H1 (cell line): ENCODE results near the gene CMTM1.

ENCODE experiments used
- POLR2AphosphoS5 ChIP-seq: IDR thresholded peaks from 2 replicates; pipeline ENCODE4 v1.6.1; 2011; ENCODE audit warnings: low read depth, low read length
- ZNF274 ChIP-seq: IDR thresholded peaks from 2 replicates; pipeline ENCODE4 v1.7.0; 2012; ENCODE audit warnings: low read length, borderline replicate concordance; ENCODE audit errors: extremely low read depth
- TF ChIP-seq, protein P1 (sequence below), 3 experiments: IDR thresholded peaks; 1 replicate in 2 of 3; 2 replicates in 1 of 3; pipeline versions ENCODE4 v1.5.1 to v1.6.1; 2011; ENCODE audit warnings: low read length in 3 of 3, mild to moderate bottlenecking in 3 of 3, inconsistent platforms in 2 of 3, low read depth in 1 of 3, moderate library complexity in 1 of 3; ENCODE audit not compliant: insufficient read depth in 1 of 3; ENCODE audit errors: control extremely low read depth in 1 of 3
- TF ChIP-seq, protein P2 (sequence below): IDR thresholded peaks from 2 replicates; pipeline ENCODE4 v1.6.1; 2011; ENCODE audit warnings: low read depth, mild to moderate bottlenecking, low read length; ENCODE audit not compliant: insufficient read depth

DNA sequence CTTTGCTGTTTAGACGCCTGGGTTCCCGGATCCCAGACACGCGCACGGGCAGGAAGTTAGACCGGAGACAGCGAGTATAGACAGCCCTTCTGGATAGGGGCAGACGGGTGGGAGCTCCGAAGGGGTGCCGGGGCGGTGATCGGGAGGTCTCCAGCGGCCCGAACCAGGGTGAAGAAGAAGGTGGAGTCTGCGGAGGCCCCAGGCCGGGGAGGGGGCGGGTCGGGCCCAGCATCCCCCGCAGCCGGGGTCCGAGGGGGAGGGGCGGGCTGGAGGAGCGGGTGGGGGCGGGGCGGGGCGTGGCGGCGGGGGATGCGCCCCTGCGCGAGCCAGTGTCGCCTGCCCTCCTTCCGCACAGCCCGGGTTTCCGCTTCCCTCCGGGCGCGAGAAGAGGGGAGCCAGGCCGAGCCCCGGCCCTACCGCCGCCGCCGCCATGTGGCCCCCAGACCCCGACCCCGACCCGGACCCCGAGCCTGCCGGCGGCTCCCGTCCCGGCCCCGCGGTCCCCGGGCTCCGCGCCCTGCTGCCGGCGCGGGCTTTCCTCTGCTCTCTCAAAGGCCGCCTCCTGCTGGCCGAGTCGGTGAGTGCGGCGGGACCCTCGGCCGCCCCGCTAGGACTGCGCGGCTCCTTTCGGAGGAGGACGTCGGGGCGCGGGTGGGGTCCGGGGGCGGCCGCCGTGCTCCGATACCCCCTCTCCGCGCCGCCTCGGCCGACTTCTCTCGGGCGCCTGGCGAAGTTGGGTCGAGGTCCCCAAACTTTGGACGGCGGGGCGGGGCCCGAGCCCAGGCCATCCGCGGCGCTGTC, 38.3 kb downstream of the CMTM1 start, which contains the start of gene CMTM3:
- TF ChIP-seq ZNF274 (no peak), POLR2AphosphoS5 (no peak)
- TF ChIP-seq, protein P1, sequence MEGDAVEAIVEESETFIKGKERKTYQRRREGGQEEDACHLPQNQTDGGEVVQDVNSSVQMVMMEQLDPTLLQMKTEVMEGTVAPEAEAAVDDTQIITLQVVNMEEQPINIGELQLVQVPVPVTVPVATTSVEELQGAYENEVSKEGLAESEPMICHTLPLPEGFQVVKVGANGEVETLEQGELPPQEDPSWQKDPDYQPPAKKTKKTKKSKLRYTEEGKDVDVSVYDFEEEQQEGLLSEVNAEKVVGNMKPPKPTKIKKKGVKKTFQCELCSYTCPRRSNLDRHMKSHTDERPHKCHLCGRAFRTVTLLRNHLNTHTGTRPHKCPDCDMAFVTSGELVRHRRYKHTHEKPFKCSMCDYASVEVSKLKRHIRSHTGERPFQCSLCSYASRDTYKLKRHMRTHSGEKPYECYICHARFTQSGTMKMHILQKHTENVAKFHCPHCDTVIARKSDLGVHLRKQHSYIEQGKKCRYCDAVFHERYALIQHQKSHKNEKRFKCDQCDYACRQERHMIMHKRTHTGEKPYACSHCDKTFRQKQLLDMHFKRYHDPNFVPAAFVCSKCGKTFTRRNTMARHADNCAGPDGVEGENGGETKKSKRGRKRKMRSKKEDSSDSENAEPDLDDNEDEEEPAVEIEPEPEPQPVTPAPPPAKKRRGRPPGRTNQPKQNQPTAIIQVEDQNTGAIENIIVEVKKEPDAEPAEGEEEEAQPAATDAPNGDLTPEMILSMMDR (IDR thresholded peaks at IDR 0.05; ENCODE audit: control extremely low read depth in 1 of 3, insufficient read depth in 1 of 3, low read depth in 1 of 3, low read length in 3 of 3) = peak; percentile 46 to 82 (median 71)
- TF ChIP-seq, protein P2, sequence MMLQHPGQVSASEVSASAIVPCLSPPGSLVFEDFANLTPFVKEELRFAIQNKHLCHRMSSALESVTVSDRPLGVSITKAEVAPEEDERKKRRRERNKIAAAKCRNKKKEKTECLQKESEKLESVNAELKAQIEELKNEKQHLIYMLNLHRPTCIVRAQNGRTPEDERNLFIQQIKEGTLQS = no peak
